SK-N-SH (cell line): ENCODE data around the gene ZCCHC14. TPM values are rescaled to one million over a fixed set of nuclear protein-coding genes. Genes with fewer than 3 reads are reported as not detected.

Experiments used
- CTCF ChIA-PET: fragments of 300-600, 350-600 bp; formaldehyde crosslinking; extraction: SDS; loops from one replicate; lab custom pipeline; 2021; lab: Yijun Ruan, JAX
- POLR2A ChIA-PET: fragments of 350-600 bp; sonication (Branson Sonifier 250); formaldehyde crosslinking; extraction: SDS; loops from one replicate; lab custom pipeline; 2020; ENCODE audit warnings: antibody characterized with exemption, inconsistent platforms; lab: Yijun Ruan, JAX
- DNase-seq: peaks from one replicate; pipeline ENCODE4 v3.0.0; 2012
- H2AFZ ChIP-seq: fragments of 200-600 bp; sonication (generic); 2 replicates; pipeline ENCODE4 v1.8.1; 2016; ENCODE audit warnings: antibody characterized with exemption, mild to moderate bottlenecking, low read depth
- H3F3A ChIP-seq: fragments of 200-600 bp; sonication (generic); replicated peaks from 2 replicates; pipeline ENCODE3; 2016; ENCODE audit warnings: antibody characterized with exemption, mild to moderate bottlenecking; ENCODE audit not compliant: insufficient read depth
- H3K27ac ChIP-seq, 2 experiments: fragments of 200-500 bp in 1 of 2; fragments of 200-600 bp in 1 of 2; sonication (Bioruptor generic) in 1 of 2; sonication (generic), shearing (Covaris generic) in 1 of 2; 2 replicates each; pipeline versions ENCODE4 v1.5.1 to v1.6.1; 2014 to 2016; ENCODE audit warnings: low read depth in 2 of 2, inconsistent platforms in 1 of 2, low read length in 1 of 2, mild to moderate bottlenecking in 1 of 2, mixed read lengths in 1 of 2
- H3K27me3 ChIP-seq: fragments of 200-600 bp; sonication (generic), shearing (Covaris generic); 2 replicates; pipeline ENCODE4 v1.6.1; 2016; ENCODE audit warnings: mixed run types; ENCODE audit not compliant: insufficient read depth
- H3K36me3 ChIP-seq, 2 experiments: fragments of 200-500 bp in 1 of 2; fragments of 200-600 bp in 1 of 2; sonication (Bioruptor generic) in 1 of 2; sonication (generic) in 1 of 2; replicated peaks in 1 of 2; 2 replicates each; pipeline versions ENCODE3 to v1.5.1; 2014 to 2016; ENCODE audit warnings: low read length in 1 of 2, mild to moderate bottlenecking in 1 of 2; ENCODE audit not compliant: insufficient read depth in 2 of 2, control insufficient read depth in 1 of 2
- H3K4me1 ChIP-seq, 2 experiments: fragments of 200-500 bp in 1 of 2; fragments of 200-600 bp in 1 of 2; sonication (Bioruptor generic) in 1 of 2; sonication (generic), shearing (Covaris generic) in 1 of 2; 2 replicates each; pipeline versions ENCODE4 v1.5.1 to v1.6.1; 2014 to 2016; ENCODE audit warnings: low read depth in 1 of 2, low read length in 1 of 2, mixed run types in 1 of 2; ENCODE audit not compliant: insufficient read depth in 2 of 2, control insufficient read depth in 1 of 2
- H3K4me2 ChIP-seq: fragments of 200-600 bp; sonication (generic), shearing (Covaris generic); 2 replicates; pipeline ENCODE4 v1.6.1; 2017; ENCODE audit warnings: mixed run types
- H3K4me3 ChIP-seq, 2 experiments: fragments of 200-500 bp in 1 of 2; fragments of 200-600 bp in 1 of 2; sonication (Bioruptor generic) in 1 of 2; sonication (generic), shearing (Covaris generic) in 1 of 2; 2 replicates each; pipeline versions ENCODE4 v1.5.1 to v1.8.1; 2014 to 2016; ENCODE audit warnings: low read depth in 2 of 2, inconsistent platforms in 1 of 2, low read length in 1 of 2, mild to moderate bottlenecking in 1 of 2, mixed read lengths in 1 of 2, moderate library complexity in 1 of 2
- H3K79me2 ChIP-seq: fragments of 200-600 bp; sonication (generic); 2 replicates; pipeline ENCODE4 v1.8.1; 2017; ENCODE audit warnings: mild to moderate bottlenecking; ENCODE audit not compliant: insufficient read depth
- H3K9ac ChIP-seq: fragments of 200-600 bp; sonication (generic); 2 replicates; pipeline ENCODE4 v1.6.1; 2017; ENCODE audit warnings: mixed run types
- H3K9me2 ChIP-seq: fragments of 200-600 bp; sonication (generic); 2 replicates; pipeline ENCODE4 v1.6.1; 2017; ENCODE audit warnings: mixed run types
- H3K9me3 ChIP-seq: fragments of 200-600 bp; sonication (generic); 2 replicates; pipeline ENCODE4 v1.6.1; 2017; ENCODE audit warnings: mixed run types, mild to moderate bottlenecking, moderate library complexity
- H4K20me1 ChIP-seq: fragments of 200-600 bp; sonication (generic); 2 replicates; pipeline ENCODE4 v1.6.1; 2017; ENCODE audit warnings: mild to moderate bottlenecking, mixed run types; ENCODE audit not compliant: insufficient read depth
- ELF1 ChIP-seq: IDR thresholded peaks from 2 replicates; pipeline ENCODE4 v1.4.0; 2012
- MXI1 ChIP-seq: IDR thresholded peaks from 2 replicates; pipeline ENCODE4 v1.6.1; 2012; ENCODE audit warnings: mild to moderate bottlenecking, low read depth, low read length, improper control_type of control experiment
- SIN3A ChIP-seq: IDR thresholded peaks from 2 replicates; pipeline ENCODE4 v1.6.1; 2012; ENCODE audit warnings: low read depth, mild to moderate bottlenecking, low read length, moderate library complexity, borderline replicate concordance
- SMC3 ChIP-seq: IDR thresholded peaks from 2 replicates; pipeline ENCODE4 v1.6.1; 2012; ENCODE audit warnings: low read depth, low read length, improper control_type of control experiment
- TEAD4 ChIP-seq: IDR thresholded peaks from 2 replicates; pipeline ENCODE4 v1.4.0; 2012; ENCODE audit warnings: mild to moderate bottlenecking, borderline replicate concordance; ENCODE audit not compliant: insufficient read depth
- YY1 ChIP-seq: IDR thresholded peaks from 2 replicates; pipeline ENCODE4 v1.4.0; 2012; ENCODE audit warnings: low read depth, mild to moderate bottlenecking
- WGBS: methylation state at CpG from one replicate; pipeline ENCODE4 v1.1.6; 2017; ENCODE audit warnings: low lambda C conversion rate; 5-methylcytosine and 5-hydroxymethylcytosine counted together
- polyA plus RNA-seq, 3 experiments: library from polyadenylated mRNA; depleted of rRNA; stranded (reverse); fragments of >200 nt; gene quantifications; 2 replicates each; pipeline ENCODE4 v1.2.3, GENCODE V29; 2012
- TF ChIP-seq, protein P1 (sequence below): fragments of 200-600 bp; sonication (generic); IDR thresholded peaks from 2 replicates; pipeline ENCODE4 v1.6.1; 2017; ENCODE audit warnings: antibody characterized with exemption, mild to moderate bottlenecking, moderate library complexity
- TF ChIP-seq, protein P2 (sequence below): IDR thresholded peaks from 2 replicates; pipeline ENCODE4 v1.4.0; 2012; ENCODE audit warnings: low read depth, borderline replicate concordance

ZCCHC14 gene
- polyA plus RNA-seq, 1 of the 3 experiments (the other 2 are of a cell fraction), result 5.7 TPM

DNA sequence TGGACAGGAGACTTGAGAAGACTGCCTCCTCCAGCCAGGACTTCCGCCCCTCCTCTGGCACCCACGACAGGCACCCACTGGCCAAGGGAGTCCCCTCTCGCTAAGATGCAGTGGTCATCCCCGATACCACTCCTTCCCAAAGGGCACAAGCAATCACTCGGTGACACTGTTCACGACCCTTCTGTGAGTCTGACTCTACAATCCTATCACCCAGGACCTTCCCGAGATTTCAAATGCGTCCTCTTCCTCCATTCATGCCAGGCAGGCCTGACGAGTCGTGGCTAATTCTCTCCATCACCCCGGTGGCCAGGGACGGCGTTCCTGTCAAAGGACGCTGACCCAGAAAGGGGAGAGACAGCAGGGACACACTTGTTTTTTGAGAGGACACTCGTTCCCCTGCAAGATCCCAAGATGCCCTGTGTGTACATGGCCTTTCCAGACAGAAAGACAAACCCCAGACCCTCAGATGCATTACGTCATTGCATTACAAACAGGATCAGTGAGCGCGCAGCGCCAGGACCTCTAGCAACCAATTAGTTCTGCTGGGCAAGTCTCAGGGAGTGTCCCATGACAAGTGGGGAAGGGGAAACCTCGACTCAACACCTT, 121.5 kb downstream of the ZCCHC14 start:
- 71% methylated on average over 17 of the region's 20 CpGs for WGBS

GRCh38 chr16:87369796-87370719, 122.8 kb downstream of the ZCCHC14 start:
- Histone ChIP-seq H2AFZ (no peak overlapping the region), H3K4me3 (no peak overlapping the region), H3K27me3 (no peaks in the 10 kb centered on the region), H3K4me1 (peaks cover 0 to 42% of the 10 kb centered on the region in 2 experiments; a peak in 2 of 4 replicates), H3K9me2 (no peaks in the 10 kb centered on the region), H3F3A (no peaks in the 10 kb centered on the region), H3K9me3 (no peaks in the 10 kb centered on the region), H3K36me3 (no peaks in the 10 kb centered on the region), H3K4me2 (no peak overlapping the region), H3K27ac (peak overlapping the region in 1 of 2 experiments; percentile 31; a peak in 1 of 4 replicates), H3K9ac (no peak overlapping the region), H3K79me2 (peaks cover 87% of the 10 kb centered on the region), H4K20me1 (peaks cover 43% of the 10 kb centered on the region)
- TF ChIP-seq YY1, result no peak
- TF ChIP-seq, protein P1, sequence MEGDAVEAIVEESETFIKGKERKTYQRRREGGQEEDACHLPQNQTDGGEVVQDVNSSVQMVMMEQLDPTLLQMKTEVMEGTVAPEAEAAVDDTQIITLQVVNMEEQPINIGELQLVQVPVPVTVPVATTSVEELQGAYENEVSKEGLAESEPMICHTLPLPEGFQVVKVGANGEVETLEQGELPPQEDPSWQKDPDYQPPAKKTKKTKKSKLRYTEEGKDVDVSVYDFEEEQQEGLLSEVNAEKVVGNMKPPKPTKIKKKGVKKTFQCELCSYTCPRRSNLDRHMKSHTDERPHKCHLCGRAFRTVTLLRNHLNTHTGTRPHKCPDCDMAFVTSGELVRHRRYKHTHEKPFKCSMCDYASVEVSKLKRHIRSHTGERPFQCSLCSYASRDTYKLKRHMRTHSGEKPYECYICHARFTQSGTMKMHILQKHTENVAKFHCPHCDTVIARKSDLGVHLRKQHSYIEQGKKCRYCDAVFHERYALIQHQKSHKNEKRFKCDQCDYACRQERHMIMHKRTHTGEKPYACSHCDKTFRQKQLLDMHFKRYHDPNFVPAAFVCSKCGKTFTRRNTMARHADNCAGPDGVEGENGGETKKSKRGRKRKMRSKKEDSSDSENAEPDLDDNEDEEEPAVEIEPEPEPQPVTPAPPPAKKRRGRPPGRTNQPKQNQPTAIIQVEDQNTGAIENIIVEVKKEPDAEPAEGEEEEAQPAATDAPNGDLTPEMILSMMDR, result no peak
- no peak for TF ChIP-seq SMC3
- no peak for TF ChIP-seq TEAD4
- 97% methylated on average over 10 of the region's 16 CpGs for WGBS
- POLR2A ChIA-PET, result interaction anchor here (1.2 kb wide), 1 partner anchor 14 kb away, joined by 3 read pairs; the partner anchor contains the start of gene FBXO31
- CTCF ChIA-PET, result interaction anchor here (0.8 to 2.8 kb wide), 4 partner anchors 11 to 95 kb away, joined by 3 to 8 read pairs (median 4); partner anchors contain the start of gene FBXO31
- DNase-seq, result peak; percentile 42

More for the DNA sequence above, 121.5 kb downstream of the ZCCHC14 start:
- peak; percentile 76 for DNase-seq
- peak overlapping the region in 1 of 2 experiments; percentile 69; a peak in 2 of 4 replicates for H3K27ac ChIP-seq
- H3K9me2 ChIP-seq, result no peaks in the 10 kb centered on the region
- peaks cover 90% of the 10 kb centered on the region for H3K79me2 ChIP-seq
- no peak overlapping the region for H3K4me3 ChIP-seq
- no peak overlapping the region for H3K4me2 ChIP-seq
- CTCF ChIA-PET, result interaction anchor here (2.8 kb wide), 1 partner anchor 47 kb away, joined by 8 read pairs; no protein-coding TSS in a partner anchor
- H3K27me3 ChIP-seq, result no peaks in the 10 kb centered on the region
- no peaks in the 10 kb centered on the region for H3K9me3 ChIP-seq
- TF ChIP-seq, protein P2, sequence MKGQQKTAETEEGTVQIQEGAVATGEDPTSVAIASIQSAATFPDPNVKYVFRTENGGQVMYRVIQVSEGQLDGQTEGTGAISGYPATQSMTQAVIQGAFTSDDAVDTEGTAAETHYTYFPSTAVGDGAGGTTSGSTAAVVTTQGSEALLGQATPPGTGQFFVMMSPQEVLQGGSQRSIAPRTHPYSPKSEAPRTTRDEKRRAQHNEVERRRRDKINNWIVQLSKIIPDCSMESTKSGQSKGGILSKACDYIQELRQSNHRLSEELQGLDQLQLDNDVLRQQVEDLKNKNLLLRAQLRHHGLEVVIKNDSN, result no peak
- TF ChIP-seq SIN3A, result no peak
- no peak for TF ChIP-seq ELF1
- no peak for TF ChIP-seq MXI1
- TF ChIP-seq, all 33 proteins: peak for 0
- H3K9ac ChIP-seq, result no peak overlapping the region
- H3K36me3 ChIP-seq, result no peaks in the 10 kb centered on the region
- POLR2A ChIA-PET, result interaction anchor here (1.2 kb wide), 1 partner anchor 12 kb away, joined by 3 read pairs; the partner anchor contains the start of gene FBXO31
- peaks cover 54% of the 10 kb centered on the region for H4K20me1 ChIP-seq
- peaks cover 9 to 37% of the 10 kb centered on the region in 2 experiments; a peak in 3 of 4 replicates for H3K4me1 ChIP-seq
- no peak overlapping the region for H2AFZ ChIP-seq
- no peaks in the 10 kb centered on the region for H3F3A ChIP-seq
